Measurements from ENCODE around the gene RHEB. TPM values are rescaled to one million over a fixed set of nuclear protein-coding genes. Genes with fewer than 3 reads are reported as not detected.

RHEB gene
- total and polyA plus RNA-seq, 2 donors (not counting 3 experiments of a cell fraction or from before 2014, with no cell fraction given), result 59.4 to 108 TPM

- Histone ChIP-seq H3K4me2 (ENCODE audit: insufficient read depth, low read length) (no peak overlapping the region), H3K27ac (ENCODE audit: insufficient read depth, low read depth, low read length) (no peak overlapping the region), H4K20me1 (replicated peaks; ENCODE audit: control insufficient read depth, extremely low read depth, insufficient read depth, low read length) (no peaks in the 10 kb centered on the region), H3K9ac (replicated peaks; ENCODE audit: extremely low read depth, insufficient read depth, low read length) (no peak overlapping the region), H3K79me2 (ENCODE audit: control insufficient read depth, insufficient read depth, low read length) (no peaks in the 10 kb centered on the region), H2AFZ (ENCODE audit: low read depth, low read length) (no peak overlapping the region), H3K4me3 (replicated peaks in 1 of 3; ENCODE audit: insufficient read depth in 1 of 3, low read depth in 1 of 3, low read length in 3 of 3) (no peak overlapping the region), H3K9me3 (replicated peaks; ENCODE audit: control insufficient read depth, insufficient read depth, low read length) (no peaks in the 10 kb centered on the region), H3K9me1 (replicated peaks; ENCODE audit: control insufficient read depth, extremely low read depth, insufficient read depth, low read length) (no peaks in the 10 kb centered on the region), H3K4me1 (ENCODE audit: control insufficient read depth, extremely low read depth, insufficient read depth, low read length) (no peaks in the 10 kb centered on the region), H3K27me3 (ENCODE audit: control insufficient read depth in 2 of 2, insufficient read depth in 2 of 2, low read length in 2 of 2) (peaks cover 13 to 22% of the 10 kb centered on the region in 2 experiments), H3K36me3 (ENCODE audit: control insufficient read depth in 2 of 2, extremely low read depth in 1 of 2, insufficient read depth in 2 of 2, low read length in 2 of 2) (no peaks in the 10 kb centered on the region)
- no peak for TF ChIP-seq FOS (IDR thresholded peaks at IDR 0.05; ENCODE audit: borderline replicate concordance, insufficient read depth, low read length)
- no peak for TF ChIP-seq MAX (IDR thresholded peaks at IDR 0.05; ENCODE audit: insufficient read depth, insufficient read length)
- TF ChIP-seq EZH2 (IDR thresholded peaks at IDR 0.05; ENCODE audit: borderline replicate concordance, low read depth, low read length, severe bottlenecking), result no peak
- no peak for TF ChIP-seq JUN (IDR thresholded peaks at IDR 0.05; ENCODE audit: borderline replicate concordance, insufficient read depth, insufficient read length, low read depth)
- no peak for TF ChIP-seq POLR2A (IDR thresholded peaks at IDR 0.05; ENCODE audit: low read depth, low read length)
- no peak for TF ChIP-seq CTCF (IDR thresholded peaks at IDR 0.05; ENCODE audit: extremely low read depth in 1 of 2, insufficient read depth in 1 of 2, low read depth in 1 of 2, low read length in 2 of 2)
- no peak for TF ChIP-seq MYC (IDR thresholded peaks at IDR 0.05; ENCODE audit: low read depth, low read length)
- TF ChIP-seq POLR2AphosphoS5 (IDR thresholded peaks at IDR 0.05; ENCODE audit: insufficient read depth, low read depth, low read length), result no peak
- TF ChIP-seq GATA2 (IDR thresholded peaks at IDR 0.05; ENCODE audit: insufficient read depth, insufficient read length, low read depth, low read length), result no peak
- dilution Hi-C loops (cut with MboI; ENCODE audit: extremely low pct_ligation_motif_present, low sequenced_read_pairs), result no loop called here
- no peak for FAIRE-seq
- intact Hi-C loops (cut with micrococcal nuclease), result no loop called here
- no peak for DNase-seq (ENCODE audit: low read depth, low spot score)
- ChIA-PET CTCF (no interaction called here), POLR2A (no interaction called here)
- BruUV-seq (replicated peaks), result no TSS peak
Observed at GRCh38 chr7:151544183-151544582, 24.5 kb upstream of the RHEB start.

Measured in endothelial cell of umbilical vein (primary cell).